Gastrocnemius medialis (tissue), 4 donors: Measurements from ENCODE around the gene IL16.

Source experiments
- CTCF ChIP-seq, 5 experiments: fragments of 450-650 bp in 3 of 5; fragments of 200-600 bp in 2 of 5; sonication (generic) in 2 of 5; IDR thresholded peaks in 4 of 5; conservative IDR thresholded peaks in 1 of 5; 1 replicate in 4 of 5; 2 replicates in 1 of 5; pipeline ENCODE4 v1.5.1; 2016 to 2019; ENCODE audit warnings: antibody characterized with exemption in 5 of 5, mild to moderate bottlenecking in 3 of 5, moderate library complexity in 3 of 5
- POLR2A ChIP-seq, 2 donors: fragments of 450-650 bp; IDR thresholded peaks; one replicate each; pipeline ENCODE4 v1.6.1; 2017; ENCODE audit warnings: antibody characterized with exemption in 2 of 2, mild to moderate bottlenecking in 2 of 2, moderate library complexity in 2 of 2

GRCh38 chr15:81336568-81336967 is 139.9 kb downstream of the IL16 start:
- TF ChIP-seq POLR2A (IDR thresholded peaks at IDR 0.05): no peak
- TF ChIP-seq CTCF (IDR thresholded peaks at IDR 0.05 in 4 of 5, conservative IDR thresholded peaks at IDR 0.05 in 1 of 5): no peak
